NCI-H2227 (cell line): ENCODE results near the gene FPGS.
A peak's percentile ranks its signal among the peaks of the same experiment; 100 is the strongest.

Experiments used
- DNase-seq: peaks from one replicate; lab custom pipeline; 2025; ENCODE audit not compliant: unreplicated experiment; lab: John Stamatoyannopoulos, UW

FPGS gene

DNA sequence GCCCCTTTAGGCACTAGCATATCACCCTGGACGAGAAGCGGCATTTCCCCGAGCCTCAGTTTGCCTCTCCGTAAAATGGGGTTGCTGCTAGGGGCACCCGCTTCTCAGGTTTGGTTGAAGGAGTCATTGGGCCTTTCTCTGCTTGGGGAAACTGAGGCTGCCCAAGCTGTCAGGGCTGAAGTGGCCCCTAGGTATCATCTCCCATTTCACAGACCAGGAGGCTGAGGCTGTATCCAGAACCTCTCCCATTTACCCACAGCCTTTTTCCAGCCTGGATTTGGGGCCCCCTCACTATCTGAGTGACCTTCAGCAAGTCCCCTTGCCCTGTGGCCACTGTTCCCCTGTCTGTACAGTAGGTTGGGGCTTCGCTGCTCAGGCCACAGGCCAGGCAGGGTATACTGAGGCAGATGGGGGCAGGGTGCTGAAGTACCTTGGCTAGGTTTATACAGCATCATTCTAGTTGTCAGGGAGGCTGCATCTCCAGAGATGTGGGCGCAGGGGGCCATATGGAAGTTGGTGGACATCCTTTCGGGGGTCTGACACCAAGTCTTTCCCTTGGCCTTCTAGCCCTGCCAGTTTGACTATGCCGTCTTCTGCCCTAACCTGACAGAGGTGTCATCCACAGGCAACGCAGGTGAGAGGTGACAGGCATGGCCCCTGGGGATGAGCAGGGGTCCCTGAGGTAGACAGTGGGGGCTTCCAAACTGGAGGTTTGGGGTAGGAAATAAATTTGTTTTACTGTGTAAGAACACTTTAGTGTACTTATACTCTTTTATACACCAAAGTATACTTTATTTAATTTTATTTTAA is 7.9 kb downstream of the FPGS start:
- DNase-seq: no peak

DNA sequence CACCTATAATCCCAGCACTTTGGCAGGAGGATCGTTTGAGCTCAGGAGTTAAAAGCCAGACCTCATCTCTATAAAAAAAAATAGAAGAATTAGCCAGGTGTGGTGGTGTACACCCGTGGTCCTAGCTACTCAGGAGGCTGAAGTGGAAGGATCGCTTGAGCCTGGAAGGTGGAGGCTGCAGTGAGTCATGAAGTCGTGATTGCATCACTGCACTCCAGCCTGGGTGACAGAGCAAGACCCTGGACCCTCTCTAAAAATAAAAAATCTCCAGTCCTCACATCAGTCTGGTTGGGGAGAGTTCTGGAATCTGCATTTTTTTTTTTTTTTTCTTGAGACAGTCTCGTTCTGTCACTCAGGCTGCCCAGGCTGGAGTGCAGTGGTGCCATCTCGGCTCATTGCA is 9.3 kb downstream of the FPGS start:
- no peak for DNase-seq

GRCh38 chr9:127812936-127813675 is 10.4 kb downstream of the FPGS start:
- DNase-seq: no peak

DNA sequence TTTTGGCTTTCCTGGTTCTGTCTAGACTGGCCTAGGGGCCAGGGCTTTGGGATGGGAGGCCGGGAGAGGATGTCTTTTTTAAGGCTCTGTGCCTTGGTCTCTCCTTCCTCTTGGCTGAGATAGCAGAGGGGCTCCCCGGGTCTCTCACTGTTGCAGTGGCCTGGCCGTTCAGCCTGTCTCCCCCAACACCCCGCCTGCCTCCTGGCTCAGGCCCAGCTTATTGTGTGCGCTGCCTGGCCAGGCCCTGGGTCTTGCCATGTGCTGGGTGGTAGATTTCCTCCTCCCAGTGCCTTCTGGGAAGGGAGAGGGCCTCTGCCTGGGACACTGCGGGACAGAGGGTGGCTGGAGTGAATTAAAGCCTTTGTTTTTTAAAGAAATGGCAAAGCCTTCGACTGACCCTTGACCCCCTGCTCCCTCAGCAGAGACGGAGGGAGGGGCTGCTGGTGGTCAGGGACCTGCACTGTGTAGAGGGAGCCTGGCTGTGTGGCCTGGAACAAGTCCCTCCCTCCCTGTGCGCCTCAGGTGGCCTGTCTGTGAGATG is 11.1 kb downstream of the FPGS start:
- no peak for DNase-seq

DNA sequence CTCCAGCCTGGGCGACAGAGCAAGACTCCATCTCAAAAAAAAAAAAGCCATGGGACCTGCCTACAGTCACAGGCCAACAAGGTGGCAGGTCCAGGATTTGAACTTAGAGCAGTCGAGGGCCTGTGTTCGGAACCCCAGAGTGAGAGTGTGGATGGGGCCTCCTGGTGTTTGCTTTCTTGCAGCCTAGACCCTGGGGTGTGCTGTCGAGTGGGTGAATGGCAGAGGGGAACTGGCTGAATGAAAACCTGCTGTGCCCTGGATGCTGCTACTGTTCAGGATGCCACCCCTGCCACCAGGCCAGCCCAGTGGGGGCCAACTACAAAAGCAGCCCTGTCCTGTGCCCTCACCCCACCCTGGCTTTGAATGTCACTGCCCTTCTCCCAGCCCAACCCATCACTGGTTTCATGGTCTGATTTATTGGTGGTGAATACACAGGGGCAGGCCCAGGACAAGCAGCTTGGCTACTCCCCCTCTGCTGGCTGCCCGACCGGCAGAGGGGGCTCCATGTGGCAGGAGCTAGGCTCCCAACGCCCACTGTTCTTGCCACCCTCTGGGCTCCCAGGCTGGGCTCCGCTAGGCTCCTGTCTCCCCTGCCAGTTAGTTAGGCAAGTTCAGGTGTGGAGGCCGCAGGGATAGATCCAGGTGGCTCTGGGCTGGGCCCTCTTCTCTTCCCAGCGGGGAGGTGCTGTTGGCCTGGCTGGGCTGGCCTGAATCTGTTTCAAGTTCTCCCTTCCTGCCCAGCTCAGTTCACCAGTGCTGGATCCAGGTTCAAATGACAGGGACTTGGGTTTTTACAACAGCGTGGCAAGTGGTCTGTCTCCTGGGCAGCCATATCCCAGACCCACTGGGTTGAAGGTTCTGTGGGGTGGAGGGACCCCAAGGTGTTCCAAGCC is 12.2 kb downstream of the FPGS start:
- DNase-seq: no peak

- no peak for DNase-seq
These were observed 13.1 kb downstream of the FPGS start for GRCh38 chr9:127815512-127816361.

DNA sequence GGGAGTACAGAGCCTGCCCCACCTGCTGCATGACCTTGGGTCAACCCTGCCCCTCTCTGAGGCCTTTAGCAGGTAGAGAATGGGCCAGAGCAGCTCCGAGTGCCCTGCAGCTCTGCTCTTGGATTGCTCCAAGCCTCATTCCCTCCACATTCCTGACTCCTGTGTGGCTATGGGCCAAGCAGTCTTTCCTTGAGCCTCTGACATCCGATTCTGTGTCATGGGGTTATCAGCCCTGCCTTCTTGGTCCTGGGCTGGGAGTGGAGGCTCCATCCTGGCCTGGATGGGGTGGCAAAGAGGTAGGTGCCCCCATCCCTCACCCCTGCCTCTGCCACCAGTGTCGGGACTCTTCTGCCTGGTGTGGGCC is 13.7 kb downstream of the FPGS start:
- DNase-seq: no peak

DNA sequence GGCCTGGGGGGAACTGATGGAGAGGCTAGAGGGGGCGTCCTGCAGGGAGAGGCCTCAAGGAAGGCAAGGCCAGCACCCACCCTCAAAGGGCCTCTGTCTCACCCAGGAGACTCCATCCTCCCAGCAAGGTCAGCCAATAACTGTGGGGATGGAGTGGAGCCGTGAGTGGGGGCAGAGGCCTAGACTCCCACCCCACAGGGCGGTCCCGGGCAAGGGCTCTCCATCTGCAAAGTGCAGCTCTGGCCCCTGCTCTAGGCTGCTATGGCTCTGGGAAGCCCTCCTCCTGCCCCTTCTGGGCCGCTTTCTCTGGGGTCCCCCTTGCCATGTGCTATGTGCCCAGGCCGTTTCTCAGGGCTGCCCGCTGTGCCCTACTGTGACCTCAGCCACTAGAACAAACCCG is 14.0 kb downstream of the FPGS start:
- DNase-seq: no peak

DNA sequence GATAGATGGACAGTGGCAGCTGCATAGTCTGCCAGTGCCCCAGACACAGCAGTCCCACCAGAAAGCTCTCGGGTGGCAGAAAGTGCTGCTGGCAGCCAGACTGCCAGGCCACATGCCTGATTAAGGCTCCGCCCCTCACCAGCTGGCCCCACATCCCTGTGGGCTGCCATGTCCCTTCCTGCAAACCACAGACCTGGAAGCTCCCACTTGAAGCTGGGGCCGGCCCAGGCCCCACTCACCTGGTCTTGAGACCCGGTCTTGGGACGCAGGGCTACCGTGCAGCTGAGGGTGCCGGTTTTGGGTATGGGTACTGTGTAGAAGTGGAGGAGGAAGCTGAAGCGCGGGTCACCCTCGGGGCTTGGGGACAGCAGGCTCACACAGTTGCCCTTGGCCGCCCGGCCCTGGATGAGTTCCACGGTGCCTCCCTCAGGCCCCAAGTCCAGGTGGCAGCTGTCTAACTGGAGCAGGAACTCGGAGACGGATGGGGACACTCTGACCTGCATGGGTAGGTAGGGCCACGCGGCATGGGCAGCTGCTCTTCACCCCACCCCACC is 15.3 kb downstream of the FPGS start:
- DNase-seq: no peak

- no peak for DNase-seq
These were observed 15.9 kb downstream of the FPGS start for GRCh38 chr9:127818574-127818973.

- DNase-seq: no peak
These were observed 19.4 kb downstream of the FPGS start for GRCh38 chr9:127822108-127822507.

- DNase-seq: no peak
These were observed 22.8 kb downstream of the FPGS start for GRCh38 chr9:127825319-127826051.

GRCh38 chr9:127826253-127826913 is 23.7 kb downstream of the FPGS start:
- no peak for DNase-seq

DNA sequence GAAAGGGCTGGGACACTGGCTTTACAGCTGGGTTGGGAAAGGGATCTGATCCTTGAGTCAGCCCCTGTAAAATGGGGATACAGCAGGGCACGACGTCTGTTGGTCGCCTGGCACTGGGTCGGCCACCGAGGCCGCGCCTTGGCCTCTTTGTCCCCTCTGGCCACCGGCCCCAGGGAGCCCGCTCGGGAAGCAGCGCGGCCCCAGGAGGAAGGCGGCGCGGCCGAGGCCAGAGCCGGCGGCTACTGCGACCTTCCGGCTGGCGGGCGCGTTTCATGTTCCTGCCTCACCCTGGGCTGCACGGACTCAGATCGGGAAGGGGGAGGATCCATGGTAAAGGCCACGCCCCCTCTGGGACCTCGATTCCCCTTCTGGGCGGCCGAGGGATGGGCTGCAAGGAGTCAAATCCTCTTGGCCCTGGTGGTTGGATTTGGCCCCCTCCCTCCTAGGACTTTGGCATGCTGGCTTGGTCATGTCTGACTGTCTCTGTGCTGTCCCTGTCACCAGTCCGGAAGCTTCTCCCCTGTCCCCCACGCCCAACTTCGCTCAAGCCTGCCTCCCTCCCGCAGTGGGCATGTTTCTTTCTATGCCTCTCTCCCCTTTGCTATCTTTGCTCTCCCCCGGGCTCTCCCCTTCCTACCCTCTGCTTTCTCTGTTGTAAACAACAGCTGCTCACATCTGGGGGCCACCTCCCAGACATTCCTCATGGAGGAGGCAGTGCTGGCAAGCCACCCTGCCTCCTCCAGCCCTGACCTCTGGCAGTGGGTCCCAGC is 25.8 kb downstream of the FPGS start:
- peak; percentile 67 for DNase-seq

DNA sequence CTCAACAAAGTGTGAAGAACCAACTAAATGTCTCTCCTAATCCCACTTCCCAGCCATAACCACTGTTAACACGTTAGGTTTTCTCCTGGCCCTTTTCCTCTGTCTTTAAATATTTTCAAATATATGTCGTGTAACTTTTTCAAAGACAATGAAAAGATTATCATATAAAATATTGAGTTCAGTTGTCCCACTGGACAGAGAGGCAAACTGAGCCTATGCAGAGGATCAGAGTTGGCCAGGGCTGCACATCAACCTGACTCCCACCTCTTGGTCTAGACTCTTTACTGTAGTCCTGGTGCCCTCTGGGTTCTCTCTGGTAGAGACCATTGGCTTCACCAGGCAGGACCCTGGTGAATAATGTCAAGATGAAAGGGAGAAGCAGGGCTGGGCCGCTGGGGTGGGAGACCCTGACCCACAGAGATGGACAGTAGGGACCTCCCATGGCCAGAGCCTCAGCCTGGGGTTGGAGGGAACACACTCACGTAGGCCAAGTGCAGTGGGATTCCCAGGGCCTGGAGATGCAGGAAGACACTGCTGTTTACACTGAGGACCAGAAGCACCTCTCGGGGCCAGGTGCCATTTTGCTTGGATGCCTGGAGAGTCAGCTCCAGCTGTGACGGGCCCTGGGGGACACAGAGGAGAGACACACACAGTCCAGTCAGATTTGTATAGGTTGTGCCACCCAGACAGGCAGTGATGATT is 26.7 kb downstream of the FPGS start:
- no peak for DNase-seq

DNA sequence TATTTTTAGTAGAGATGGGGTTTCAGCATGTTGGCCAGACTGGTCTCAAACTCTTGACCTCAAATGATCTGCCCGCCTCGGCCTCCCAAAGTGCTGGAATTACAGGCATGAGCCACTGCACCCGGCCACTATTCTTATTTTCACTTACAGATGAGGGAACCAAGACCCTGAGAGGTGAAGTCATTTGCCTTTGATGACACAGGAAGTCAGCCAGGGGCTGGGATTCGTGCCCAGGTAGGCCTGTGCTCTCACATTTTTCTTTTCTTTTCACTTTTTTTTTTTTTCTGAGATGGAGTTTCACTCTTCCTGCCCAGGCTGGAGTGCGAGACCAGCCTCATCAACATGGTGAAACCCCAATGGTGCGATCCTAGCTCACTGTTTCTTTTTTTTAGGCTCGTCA is 29.6 kb downstream of the FPGS start:
- no peak for DNase-seq

DNA sequence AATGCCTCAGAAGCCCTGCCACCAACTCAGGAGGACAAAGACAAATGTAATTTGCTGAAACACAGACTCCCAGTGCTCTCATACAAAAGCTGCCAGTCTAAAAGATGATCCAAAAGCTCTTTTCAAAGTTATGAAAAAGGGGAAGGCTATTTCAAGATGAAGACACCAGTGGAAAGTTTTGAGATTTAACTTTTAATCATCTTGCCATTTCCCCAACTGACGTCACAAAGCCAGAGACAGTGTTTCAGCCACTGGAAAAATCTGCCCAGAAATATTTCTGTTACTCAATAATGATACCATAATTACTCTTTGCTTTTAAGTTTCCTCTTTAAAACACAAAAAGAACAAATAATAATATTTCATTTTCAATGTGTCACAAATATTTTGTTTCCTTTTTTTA is 30.9 kb downstream of the FPGS start:
- no peak for DNase-seq
